Measurements from ENCODE around the gene PALLD.

Gene PALLD

GRCh38 chr4:168860827-168861226 lies 364.0 kb downstream of the PALLD start:
- no peak for DNase-seq

GRCh38 chr4:168863719-168864647 lies 367.1 kb downstream of the PALLD start:
- no peak for DNase-seq

GRCh38 chr4:168864821-168865541 lies 368.1 kb downstream of the PALLD start:
- no peak for DNase-seq

GRCh38 chr4:168865854-168866253 lies 369.0 kb downstream of the PALLD start:
- DNase-seq = no peak

- no peak for DNase-seq
These were observed 369.8 kb downstream of the PALLD start for GRCh38 chr4:168866635-168867034.

GRCh38 chr4:168867128-168867527 lies 370.3 kb downstream of the PALLD start:
- no peak for DNase-seq

- DNase-seq = no peak
These were observed 371.4 kb downstream of the PALLD start for GRCh38 chr4:168868044-168868781.

- DNase-seq = no peak
These were observed 371.9 kb downstream of the PALLD start for GRCh38 chr4:168868802-168869201.

- DNase-seq = no peak
These were observed 373.2 kb downstream of the PALLD start for GRCh38 chr4:168870004-168870403.

- no peak for DNase-seq
These were observed 374.8 kb downstream of the PALLD start for GRCh38 chr4:168871632-168872031.

GRCh38 chr4:168874083-168874482 lies 377.2 kb downstream of the PALLD start:
- no peak for DNase-seq

GRCh38 chr4:168876106-168876505 lies 379.3 kb downstream of the PALLD start:
- no peak for DNase-seq

- DNase-seq = no peak
These were observed 380.9 kb downstream of the PALLD start for GRCh38 chr4:168877511-168878491.

- DNase-seq = no peak
These were observed 381.8 kb downstream of the PALLD start for GRCh38 chr4:168878623-168879022.

- no peak for DNase-seq
These were observed 382.3 kb downstream of the PALLD start for GRCh38 chr4:168879188-168879587.

- DNase-seq = no peak
These were observed 383.3 kb downstream of the PALLD start for GRCh38 chr4:168880072-168880675.

GRCh38 chr4:168880811-168881595 lies 384.2 kb downstream of the PALLD start:
- no peak for DNase-seq

GRCh38 chr4:168881781-168882420 lies 385.0 kb downstream of the PALLD start:
- DNase-seq = no peak

- DNase-seq = no peak
These were observed 385.9 kb downstream of the PALLD start for GRCh38 chr4:168882650-168883233.

- no peak for DNase-seq
These were observed 386.7 kb downstream of the PALLD start for GRCh38 chr4:168883513-168883912.

Measured in stimulated activated CD4-positive, alpha-beta T cell treated with anti-CD3 and anti-CD28 coated beads, Interleukin-1b, Interleukin-23, amount 100 ng/mL, for 48 hours (primary cell).